ENCODE measurements around the gene GTPBP1. TPM values are rescaled to one million over a fixed set of nuclear protein-coding genes. Genes with fewer than 3 reads are reported as not detected.

The GTPBP1 gene
- 27.2 and 28.5 TPM in 2 replicates for total RNA-seq

DNA sequence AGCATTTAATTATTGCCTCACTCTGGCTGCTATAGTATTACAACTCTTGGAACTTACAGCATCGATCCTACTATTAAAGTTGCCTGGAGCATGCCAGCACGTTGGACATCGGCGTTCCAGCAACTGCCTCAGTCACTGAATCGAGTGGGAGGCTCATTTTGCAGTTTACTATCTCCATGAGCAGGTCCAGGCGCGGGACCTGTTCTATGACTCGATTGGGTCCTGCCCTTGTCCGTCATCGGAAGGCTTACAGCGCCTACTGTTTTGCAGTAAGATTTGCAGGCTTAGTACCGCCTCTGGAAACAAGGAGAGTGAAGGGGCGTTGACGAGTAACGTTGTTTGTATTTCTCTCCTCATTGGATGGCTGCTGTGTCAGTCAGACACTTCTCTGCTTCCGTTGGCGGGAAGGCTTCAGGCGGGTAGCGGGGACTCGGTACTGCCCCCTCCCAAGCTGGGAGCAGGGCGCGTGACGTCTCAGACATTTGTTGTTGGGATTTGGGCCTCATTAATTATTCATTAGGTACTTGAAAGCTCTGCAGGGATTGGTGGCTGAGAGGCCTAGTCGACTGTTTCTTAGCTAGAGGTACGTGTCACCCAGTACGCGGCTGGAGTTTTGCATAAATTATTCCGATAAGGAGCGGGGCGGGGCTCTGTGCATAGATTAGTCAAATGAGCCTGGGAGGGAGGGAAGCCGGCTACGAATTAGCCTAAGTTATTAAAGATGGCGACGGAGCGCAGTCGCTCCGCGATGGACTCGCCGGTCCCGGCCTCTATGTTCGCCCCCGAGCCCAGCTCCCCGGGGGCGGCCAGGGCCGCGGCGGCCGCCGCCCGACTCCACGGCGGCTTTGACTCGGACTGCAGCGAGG lies at the start of gene GTPBP1:
Gene GTPBP1, plus strand, starts transcription at position 710 of the 866 bp plus-strand sequence. Its CDS starts 12 bp downstream, at position 722.

DNA sequence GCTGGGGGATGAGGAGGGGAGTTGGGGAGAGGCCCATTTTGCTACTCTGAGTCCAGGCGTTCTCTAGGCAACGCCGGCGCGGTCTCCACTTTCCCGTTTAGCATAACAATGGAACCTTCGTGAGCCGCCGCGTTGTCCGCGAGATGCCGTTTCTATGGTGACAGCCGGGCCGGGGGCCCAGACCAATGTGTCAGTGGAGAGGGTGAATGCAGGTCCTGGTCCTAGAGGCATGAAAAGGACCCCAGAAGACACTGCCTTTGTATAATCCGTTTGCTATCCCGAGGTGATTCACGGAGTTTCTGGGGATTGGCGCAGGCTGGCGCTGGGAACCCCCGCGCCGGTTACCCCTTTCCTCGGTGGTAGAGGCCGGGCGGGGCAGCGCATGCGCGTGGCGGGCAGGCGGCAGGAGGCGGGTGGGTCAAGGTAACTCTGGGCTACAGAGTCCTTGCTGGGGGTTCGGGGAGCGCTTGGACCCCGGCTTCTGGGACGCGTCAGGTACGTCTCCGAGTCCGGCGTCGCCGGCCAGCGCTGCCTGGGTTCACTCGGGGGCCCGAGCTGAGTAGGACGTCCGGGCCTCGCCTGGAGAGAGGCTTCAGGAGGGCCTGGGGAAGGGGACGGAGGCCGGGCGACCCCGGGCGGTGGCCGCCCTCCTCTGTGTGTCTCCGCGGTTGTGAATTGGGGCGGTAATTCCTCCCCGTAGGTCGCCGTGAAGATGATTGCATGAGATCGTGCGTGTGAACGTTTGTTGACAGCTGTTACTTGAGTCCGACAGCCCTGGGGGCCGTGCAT lies 49.3 kb upstream of the GTPBP1 start, which contains the start of the genes CBY1 and FAM227A:
Gene CBY1, plus strand, starts transcription at position 383 of the 789 bp plus-strand sequence. CDS start 11,417 bp downstream, outside the sequence.
Gene FAM227A, minus strand, starts transcription at position 137 of the 789 bp plus-strand sequence. CDS start 6,224 bp downstream, outside the sequence.

DNA sequence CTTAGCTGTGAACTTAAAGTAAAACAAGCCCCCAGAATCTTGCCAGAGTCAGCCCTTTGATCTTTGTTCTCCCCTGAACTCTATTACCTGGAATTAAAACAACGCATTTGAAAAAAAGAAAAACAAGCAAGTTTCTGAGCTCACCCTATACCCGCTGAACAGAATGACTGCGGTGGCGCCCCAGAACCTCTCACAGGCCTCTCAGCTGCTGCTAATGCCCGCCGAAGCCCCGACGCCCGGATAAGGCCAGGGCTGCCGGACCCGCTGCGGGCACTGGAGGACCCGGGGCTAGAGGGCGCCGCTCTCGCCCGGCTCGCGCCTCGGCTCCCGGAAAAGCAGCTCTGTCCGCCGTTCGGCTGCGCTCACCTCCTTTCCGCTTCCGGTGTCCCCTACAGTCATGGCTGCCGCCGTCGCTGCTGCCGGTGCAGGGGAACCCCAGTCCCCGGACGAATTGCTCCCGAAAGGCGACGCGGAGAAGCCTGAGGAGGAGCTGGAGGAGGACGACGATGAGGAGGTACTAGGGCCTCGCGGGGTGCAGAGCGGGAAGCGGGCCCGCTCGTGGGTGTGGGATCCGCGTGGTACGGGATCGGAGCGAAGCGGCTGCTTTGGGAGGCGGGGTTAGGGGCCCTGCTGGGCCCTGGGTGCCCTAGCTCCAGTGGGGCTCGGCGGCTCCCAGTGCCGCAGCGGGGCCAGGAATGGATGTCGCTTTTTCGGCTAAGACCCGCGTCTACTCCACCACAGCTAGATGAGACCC lies 24.0 kb upstream of the GTPBP1 start, which contains the start of gene TOMM22:
Gene TOMM22, plus strand, starts transcription at position 376 of the 754 bp plus-strand sequence. Its CDS starts 22 bp downstream, at position 398.

DNA sequence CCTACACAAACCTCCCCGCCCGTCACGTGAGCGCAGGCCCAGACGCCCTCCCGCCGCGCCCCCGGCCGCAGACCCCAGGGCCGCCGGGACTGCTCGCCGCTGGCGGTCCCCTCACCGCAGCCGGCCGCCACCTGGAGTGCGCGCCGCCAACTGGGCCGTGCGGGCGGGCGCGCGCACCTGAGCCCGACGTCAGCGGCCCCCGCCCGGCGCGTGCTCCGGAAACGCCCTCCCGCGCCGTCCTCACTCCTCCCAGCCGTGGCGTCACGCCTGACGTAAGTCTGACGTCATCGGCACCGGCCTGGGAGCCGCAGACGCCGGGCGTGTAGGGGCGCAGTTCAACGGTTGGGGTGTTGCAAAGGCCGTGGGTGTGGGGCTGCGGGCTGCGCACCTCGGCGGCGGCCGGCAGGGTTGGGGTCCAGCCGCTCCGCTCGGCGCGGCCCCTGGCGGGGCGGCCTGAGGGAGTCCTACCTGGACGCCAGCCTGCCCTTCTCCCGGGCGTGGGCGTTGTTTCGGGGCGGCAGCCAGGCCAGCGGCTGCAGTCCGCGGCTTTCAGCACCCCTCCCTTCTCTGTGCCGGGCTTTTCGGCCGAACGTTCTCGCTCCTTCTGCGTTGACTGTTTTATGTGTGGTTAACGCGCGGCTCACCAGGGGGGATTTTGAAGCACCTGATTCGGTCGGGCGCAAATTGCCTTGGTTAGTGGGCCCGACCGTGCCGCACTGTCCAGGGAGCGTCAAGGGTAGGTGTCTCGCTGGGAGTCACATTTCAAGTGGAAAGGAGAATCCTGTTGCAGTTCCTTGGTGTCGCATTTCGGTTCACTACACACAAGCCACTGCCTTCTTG lies 4.7 kb upstream of the GTPBP1 start, which contains the start of gene JOSD1:
Gene JOSD1, minus strand, starts transcription at position 155 of the 840 bp plus-strand sequence. CDS start 956 bp downstream, outside the sequence.

DNA sequence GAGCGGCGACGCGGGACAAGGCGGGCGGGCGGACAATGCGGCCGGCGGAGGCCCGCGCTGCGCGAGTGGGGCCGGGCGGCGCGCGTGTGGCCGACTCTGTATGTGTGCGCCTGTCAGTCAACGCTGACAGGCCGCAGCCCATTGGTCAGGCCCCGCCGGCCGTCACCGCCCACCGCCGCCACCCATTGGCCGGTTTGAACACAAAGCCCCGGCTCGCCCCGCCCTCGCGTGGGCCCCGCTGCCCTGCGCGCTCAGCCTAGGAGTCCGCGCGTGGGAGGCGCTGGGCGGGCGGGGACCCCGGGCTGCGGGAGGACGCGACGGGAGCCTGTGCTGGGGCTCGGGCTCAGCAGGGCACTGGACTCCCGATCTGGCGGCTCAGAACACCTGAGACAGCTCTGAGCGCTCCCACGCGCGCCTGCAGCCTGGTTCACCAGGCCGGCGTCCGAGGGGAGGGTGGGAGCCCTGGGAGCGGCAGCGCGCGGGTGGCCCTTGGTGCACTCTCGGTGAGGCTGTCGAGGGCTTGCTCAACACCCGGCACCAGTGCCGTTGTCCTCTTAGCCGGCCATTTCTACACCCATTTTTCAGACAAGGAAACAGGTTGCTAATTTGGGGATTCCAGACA lies 50.3 kb downstream of the GTPBP1 start, which contains the start of gene SUN2:
Gene SUN2, minus strand, starts transcription at position 88 of the 622 bp plus-strand sequence. CDS start 3,370 bp downstream, outside the sequence.

Other genes with a start within 250 kb of the GTPBP1 start
- gene KDELR3, start 237.8 kb upstream of the GTPBP1 start, total RNA-seq = 147 and 213 TPM in 2 replicates
- 314 and 414 TPM in 2 replicates for gene DDX17, start 199.6 kb upstream of the GTPBP1 start, total RNA-seq
- gene DMC1, start 135.8 kb upstream of the GTPBP1 start, total RNA-seq = 1.4 and 4.2 TPM in 2 replicates
- gene FAM227A, start 49.6 kb upstream of the GTPBP1 start, total RNA-seq = 1.3 and 1.7 TPM in 2 replicates
- 17.8 and 30.7 TPM in 2 replicates for gene CBY1, start 49.3 kb upstream of the GTPBP1 start, total RNA-seq
- 62.9 and 118 TPM in 2 replicates for gene TOMM22, start 24.0 kb upstream of the GTPBP1 start, total RNA-seq
- 55.4 and 74.7 TPM in 2 replicates for gene JOSD1, start 5.0 kb upstream of the GTPBP1 start, total RNA-seq
- gene SUN2, start 50.1 kb downstream of the GTPBP1 start, total RNA-seq = 65.6 and 69.1 TPM in 2 replicates
- 8.8 and 19.7 TPM in 2 replicates for gene DNAL4, start 88.2 kb downstream of the GTPBP1 start, total RNA-seq
- gene NPTXR, start 138.1 kb downstream of the GTPBP1 start, total RNA-seq = 0.58 and 2.5 TPM in 2 replicates
- gene CBX6, start 166.3 kb downstream of the GTPBP1 start, total RNA-seq = 42.0 and 60.4 TPM in 2 replicates

Measured in regular cardiac myocyte (primary cell).